IPS-11a (cell line): Measurements from ENCODE around the gene RNPC3.

Experiments
- H3K4me3 ChIP-seq: one replicate; pipeline ENCODE4 v1.5.1; 2013; ENCODE audit warnings: low read depth, low read length, control low read depth

Gene RNPC3, protein sequence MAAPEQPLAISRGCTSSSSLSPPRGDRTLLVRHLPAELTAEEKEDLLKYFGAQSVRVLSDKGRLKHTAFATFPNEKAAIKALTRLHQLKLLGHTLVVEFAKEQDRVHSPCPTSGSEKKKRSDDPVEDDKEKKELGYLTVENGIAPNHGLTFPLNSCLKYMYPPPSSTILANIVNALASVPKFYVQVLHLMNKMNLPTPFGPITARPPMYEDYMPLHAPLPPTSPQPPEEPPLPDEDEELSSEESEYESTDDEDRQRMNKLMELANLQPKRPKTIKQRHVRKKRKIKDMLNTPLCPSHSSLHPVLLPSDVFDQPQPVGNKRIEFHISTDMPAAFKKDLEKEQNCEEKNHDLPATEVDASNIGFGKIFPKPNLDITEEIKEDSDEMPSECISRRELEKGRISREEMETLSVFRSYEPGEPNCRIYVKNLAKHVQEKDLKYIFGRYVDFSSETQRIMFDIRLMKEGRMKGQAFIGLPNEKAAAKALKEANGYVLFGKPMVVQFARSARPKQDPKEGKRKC

DNA sequence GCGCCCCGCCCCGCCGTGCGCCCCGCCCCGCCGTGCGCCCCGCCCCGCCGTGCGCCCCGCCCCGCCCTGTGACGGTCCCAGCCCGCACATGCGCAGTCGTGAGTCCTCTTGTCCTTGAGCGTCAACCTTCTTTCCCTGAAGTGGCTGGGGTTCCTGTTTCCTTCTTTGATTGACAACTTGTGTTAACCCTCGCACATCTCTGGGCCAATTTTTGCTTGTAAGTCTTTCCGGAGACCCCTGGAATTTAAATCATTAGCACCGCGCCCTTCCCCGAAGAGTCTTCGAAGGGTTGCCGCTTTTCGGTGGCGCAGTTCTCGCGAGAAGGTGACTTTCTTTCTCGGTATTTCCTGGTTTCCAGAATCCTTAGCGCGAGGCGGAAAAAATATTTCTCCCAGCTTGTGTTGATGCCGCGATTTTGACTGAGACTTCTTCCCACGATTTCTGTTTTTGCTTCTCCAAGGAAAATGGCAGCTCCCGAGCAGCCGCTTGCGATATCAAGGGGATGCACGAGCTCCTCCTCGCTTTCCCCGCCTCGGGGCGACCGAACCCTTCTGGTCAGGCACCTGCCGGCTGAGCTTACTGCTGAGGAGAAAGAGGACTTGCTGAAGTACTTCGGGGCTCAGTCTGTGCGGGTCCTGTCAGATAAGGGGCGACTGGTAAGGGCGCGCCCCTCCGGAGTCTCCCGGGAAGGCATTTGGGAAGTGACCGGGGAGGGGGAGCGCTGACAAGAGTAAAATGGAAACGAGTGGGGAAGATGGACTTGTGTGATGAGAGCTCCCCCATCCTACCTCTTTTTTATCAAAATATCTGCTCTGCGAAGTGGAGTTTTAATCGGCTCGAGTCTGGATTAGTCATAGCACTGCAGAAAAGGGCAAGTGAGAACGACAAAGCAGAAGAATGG lies at the start of gene RNPC3:
RNPC3 (plus strand) TSS at position 93 of the 901 bp plus-strand sequence; CDS start at position 465, 372 bp downstream.
- H3K4me3 ChIP-seq, result peak within 1 kb of the TSS; percentile 94

DNA sequence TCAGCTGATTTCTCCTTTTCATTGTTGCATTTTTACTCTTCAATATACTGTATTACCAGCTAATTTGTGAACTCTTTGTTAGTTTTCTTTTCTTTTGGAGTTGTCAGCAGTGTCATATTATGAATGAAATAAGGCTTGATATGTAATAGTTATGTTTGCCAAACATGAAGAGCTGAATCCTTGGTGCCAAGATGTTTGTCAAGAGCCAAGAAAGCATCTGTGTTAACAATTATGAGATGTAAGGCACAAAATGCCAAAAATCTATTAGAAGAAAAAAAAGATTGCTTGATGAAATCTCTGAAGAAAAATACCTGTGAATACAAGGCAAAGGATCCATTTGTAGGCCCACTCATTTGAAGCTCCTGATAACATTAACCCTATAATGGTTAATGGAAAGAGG lies 48.4 kb upstream of the RNPC3 start:
- H3K4me3 ChIP-seq, result no peak overlapping the region

DNA sequence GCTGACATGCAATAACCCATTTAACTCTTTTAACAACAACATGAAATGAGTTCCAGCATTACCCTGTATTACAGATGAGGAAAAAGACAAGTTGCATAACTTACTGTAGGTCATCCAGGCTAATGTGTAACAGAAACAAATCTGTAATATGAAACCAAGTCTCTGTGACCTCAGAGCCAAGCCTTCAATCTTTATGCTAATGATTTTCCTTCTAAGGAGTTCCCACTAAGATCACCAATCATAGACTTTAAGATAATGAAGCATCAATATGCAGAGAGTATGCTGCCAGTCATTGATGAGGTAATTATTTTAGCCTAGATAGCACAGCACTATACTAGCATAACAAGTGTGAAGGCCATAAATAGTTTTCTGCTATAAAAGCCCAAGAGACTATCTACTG lies 35.6 kb upstream of the RNPC3 start:
- H3K4me3 ChIP-seq, result no peak overlapping the region

DNA sequence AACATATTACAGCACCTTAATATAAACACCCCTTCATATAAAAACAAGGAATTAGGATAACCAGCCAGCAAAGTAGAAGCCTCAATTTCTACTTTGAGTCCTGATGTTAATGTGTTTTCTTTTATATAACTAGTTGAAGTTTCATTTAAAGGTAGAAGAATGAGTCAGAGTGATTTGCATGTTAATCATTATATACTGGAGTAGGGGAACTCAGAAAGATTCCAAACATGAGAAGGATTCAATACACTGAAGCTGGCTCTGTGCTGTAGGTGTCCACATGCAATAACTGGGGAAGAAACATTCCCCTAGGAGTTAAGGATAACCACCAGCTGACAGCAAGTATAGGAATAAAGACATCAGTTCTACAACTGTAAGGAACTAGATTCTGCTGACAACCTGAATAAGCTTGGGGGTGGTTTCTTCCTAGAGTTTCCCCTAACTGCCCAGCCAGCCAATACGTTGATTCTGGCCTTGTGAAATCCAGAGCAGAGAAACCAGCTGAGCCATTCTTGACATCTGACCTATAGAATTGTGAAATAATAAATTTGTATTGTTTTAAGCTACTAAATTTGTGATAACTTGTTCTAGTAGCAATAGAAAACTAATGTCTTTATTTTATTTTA lies 33.4 kb upstream of the RNPC3 start:
- no peak overlapping the region for H3K4me3 ChIP-seq

DNA sequence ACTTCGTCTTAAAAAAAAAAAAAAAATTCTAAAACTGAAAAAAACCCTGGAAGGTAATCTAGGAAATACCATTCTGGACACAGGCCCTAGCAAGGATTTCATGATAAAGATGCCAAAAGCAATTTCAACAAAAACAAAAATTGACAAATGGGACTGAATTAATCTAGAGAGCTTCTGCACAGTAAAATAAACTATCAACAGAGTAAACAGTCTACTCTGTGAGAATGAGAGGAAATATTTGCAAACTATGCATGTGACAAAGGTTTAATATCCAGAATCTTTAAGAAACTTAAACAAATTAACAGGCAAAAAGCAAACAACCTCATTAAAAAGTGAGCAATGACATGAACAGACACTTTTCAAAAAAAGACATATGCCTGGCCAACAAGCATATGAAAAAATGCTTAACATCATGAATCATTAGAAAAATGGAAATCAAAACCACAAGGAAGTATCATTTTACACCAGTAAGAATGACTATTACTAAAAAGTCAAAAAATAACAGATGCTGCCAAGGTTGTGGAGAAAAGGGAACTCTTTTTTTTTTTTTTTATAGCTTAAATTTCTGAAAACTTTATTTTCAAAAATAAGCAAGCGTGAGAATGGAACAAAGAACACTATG lies 29.4 kb upstream of the RNPC3 start:
- H3K4me3 ChIP-seq, result no peak overlapping the region

DNA sequence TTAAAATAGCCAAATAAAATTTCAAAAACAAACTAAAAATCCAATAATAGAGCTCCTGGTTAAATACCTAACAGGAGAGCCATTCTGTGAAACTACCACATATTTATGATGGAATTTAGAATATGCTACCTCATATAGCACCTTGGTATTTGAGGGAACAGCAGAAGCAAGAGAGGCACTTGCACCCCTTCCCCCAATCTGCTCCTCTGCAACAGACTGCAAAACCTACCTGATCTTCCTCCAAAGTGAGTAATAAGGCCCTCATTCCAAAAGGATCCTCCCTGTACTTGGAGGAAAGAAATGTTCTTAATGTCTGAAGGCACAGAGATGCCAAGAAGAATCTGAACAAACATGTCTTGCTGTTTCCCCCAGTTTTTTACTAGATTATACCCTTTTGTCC lies 28.1 kb upstream of the RNPC3 start:
- H3K4me3 ChIP-seq, result no peak overlapping the region

DNA sequence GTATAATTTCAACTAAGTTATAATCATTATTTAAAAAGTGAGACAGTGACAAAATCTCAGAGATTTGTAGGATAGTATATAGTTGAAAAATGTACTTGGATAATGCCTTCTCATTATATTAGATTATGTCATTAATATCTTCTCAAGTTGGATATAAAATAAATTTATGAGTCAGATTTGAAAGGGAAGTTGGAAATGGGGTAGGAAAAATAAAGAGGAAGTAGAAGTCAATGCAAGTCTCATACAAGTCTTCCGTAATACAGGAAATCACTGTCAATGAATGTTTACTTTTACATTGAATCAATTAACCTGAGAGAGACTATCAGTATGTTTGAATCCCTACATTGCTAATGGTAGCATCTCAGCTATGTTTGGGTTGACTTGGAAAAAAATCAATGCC lies 16.2 kb upstream of the RNPC3 start:
- no peak overlapping the region for H3K4me3 ChIP-seq

DNA sequence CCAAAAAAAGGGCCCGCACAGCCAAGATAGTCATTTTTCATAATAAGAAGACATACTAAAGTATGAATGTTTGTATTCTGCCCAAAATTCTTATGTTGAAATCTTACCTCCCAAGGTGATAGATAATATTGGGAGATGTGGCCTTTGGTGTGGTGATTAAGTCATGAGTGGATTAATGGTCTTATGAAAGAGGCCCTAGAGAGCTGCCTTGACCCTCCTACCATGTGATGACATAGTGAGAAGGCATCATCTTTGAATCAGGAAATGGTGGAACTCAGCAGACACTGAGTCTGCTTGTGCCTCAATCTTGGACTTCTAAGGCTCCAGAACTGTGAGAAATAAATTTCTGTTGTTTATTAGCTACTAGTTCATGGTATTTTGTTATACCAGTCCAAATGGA lies 11.8 kb upstream of the RNPC3 start:
- H3K4me3 ChIP-seq, result no peak overlapping the region

DNA sequence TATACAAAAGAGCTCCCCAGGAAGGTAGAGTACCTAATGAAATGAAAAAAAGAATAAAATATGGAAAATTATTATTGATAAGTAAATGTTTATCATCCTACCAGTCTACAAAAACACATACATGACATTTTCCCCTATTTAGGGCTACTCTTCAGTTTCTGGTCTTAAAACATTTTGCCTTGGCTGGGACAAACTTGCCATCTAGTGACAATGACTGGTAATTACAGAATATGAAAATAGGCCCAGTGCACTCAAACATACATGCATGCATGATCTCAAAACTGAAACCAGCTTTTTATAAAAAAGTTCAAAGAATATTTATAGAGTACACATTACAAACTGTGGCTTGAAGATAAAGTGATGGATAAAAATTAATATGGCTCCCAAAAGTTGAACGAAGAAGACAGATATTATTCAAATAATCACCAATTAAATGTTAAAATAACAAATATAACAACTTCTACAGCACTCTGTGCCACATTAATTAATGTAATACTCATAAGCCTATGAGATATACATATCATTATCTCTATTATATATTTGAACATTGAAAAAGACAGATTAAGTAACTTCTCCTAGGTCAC lies 10.5 kb upstream of the RNPC3 start:
- H3K4me3 ChIP-seq, result no peak overlapping the region

DNA sequence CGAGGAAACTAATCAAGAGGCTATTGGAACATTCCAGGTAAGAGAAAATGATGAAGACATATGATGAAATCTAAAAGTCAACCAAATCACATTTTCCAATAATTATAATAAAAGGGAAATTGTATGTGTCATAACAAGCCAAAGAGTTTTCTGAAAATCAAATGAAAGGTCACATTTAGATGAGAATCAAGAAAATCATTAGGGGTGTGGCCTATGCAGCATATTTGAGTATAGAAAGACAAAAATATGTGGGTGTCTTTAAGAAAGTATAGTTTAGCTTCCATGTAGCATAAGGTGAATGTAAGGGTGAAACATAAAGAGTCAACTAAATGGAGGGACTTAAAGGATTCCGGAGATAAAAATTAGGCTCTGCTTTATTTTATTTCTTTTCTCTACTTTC lies 9.2 kb upstream of the RNPC3 start:
- no peak overlapping the region for H3K4me3 ChIP-seq

DNA sequence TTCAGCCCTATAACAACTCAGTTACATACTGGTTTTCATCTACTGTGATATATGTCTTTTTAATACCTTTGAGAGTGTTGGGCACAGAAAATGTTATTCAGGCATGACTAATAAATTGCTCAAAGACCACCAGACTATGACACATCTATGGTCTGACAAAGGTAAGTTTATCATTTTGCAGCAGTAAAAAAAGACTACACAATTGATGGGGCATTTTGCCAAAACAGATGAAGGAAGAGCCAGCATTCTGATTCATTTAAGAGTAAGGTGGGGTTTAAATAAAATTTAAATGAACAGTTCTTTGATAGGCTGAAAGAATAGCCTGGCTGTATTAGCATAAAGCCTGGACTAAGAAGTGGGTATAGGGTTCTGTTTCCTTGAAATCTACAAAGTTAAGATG lies 8.8 kb upstream of the RNPC3 start:
- H3K4me3 ChIP-seq, result no peak overlapping the region

DNA sequence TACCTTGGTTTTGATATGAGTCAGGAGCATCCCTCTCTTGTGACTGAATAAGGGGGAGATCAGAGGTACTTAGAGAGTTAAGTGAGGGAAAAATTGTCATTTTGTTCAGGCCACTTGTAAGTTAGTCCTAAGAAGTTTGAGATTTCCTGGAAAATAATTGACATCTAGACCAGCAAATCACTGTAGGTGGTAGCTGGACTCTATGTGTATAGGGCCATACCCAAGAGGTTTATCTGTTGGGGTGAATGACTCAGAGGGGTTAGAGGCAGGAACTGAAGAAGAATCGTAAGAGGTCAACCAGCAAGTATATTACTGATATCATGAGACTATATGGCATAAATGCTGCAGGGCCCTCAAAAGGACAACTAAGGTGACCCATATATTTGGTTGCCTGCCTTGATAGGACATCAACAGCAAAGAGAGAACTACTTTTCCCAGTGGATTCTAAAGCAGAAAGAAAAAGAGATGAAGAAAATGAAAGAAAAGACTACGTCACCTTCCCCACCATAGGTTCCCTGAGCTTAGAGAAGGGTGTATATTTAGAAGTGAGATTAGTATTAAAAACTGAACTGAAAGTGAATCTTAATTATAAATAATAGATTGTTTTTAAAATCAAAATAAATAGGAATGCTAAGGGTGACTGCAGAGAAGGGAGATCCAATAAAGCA lies 8.0 kb upstream of the RNPC3 start:
- H3K4me3 ChIP-seq, result no peak overlapping the region

DNA sequence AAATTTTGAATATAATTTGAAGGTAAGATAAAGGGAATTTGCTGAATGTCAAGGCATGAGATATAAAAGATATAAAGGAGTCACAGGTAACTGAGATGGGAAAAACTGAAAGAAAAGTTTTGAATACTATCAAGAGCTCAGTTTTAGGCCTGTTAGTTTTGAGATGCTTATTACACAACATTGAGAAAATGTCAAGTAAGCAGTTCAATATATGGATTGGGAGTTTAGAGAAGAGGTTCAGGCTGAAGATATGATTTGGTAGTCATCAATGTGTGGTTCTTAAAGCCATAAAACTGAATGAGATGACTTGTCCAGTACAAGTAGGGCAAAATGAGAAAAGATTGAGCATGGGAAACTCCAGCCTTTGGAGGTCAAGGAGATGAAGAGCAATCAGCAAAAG lies 4.7 kb upstream of the RNPC3 start:
- H3K4me3 ChIP-seq, result no peak overlapping the region

DNA sequence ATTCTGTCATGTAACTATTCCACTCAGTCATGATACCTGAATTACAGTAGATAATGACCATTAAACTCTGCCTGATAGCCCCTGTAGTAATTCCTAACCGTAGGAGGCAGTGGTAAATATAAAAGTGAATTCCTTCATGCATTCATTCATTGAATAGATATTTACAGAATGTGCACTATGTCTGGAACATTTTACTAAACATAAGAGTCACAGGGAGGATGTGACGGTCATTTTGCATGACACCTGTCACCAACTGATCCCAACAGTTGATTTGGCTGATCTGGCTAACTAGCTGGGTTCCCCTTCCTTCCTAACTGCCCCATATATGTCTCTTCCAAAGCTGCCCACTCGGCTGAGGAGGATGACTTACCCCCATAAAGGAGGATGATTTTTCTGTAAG lies 2.2 kb upstream of the RNPC3 start:
- no peak overlapping the region for H3K4me3 ChIP-seq

DNA sequence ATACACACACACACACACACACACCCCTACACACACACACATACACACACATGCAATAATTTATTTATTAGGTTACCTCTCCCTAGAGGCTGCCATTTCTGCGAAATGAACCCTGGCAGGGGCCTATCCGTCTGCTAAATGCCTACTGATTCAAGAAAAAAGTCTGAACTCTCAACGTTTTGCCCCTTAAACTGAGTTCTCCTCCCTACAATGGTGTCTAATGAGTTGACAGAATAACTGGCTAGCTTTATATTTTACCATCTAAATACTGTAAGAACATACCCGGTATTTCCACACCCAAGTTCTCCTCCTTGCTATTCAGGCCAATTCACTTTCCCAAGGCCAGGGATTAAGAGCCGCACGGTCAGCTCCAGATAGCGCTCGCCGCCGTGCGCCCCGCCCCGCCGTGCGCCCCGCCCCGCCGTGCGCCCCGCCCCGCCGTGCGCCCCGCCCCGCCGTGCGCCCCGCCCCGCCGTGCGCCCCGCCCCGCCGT lies 339 bp upstream of the RNPC3 start:
- H3K4me3 ChIP-seq, result peak overlapping the region; percentile 28

DNA sequence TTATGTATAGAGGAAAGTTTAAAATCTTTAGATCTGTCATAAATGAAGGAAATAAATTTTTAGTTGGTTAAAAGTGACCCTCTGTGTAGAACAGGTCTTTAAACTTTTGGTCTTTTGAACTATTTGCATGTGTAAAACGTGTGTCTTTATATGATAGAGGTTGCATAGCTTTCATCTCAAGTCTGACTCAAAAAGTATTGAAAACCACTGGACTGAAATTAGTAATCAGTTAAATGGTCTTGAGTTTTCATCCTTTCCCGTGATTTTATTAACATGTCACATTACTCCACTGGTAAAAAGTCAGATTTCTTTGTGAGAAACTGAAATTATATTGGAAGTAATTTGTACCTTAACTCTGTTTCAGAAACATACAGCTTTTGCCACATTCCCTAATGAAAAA lies 1.8 kb downstream of the RNPC3 start:
- no peak overlapping the region for H3K4me3 ChIP-seq

DNA sequence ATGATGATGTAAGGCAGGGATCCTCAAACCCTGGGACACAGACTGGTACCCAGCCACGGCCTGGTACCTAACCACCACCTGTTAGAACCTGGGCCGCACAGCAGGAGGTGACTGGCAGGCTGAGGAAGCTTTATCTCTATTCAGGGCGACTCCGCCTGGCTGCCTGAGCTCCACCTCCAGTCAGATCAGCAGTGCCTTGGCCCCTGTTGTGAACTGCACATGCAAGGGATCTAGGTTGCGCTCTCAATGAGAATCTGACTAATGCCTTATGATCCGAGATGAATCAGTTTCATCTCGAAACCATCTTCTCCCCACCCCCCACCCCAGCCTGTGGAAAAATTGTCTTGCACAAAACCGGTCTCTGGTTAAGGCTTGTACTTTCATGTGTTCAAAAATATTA lies 4.2 kb downstream of the RNPC3 start:
- H3K4me3 ChIP-seq, result no peak overlapping the region

DNA sequence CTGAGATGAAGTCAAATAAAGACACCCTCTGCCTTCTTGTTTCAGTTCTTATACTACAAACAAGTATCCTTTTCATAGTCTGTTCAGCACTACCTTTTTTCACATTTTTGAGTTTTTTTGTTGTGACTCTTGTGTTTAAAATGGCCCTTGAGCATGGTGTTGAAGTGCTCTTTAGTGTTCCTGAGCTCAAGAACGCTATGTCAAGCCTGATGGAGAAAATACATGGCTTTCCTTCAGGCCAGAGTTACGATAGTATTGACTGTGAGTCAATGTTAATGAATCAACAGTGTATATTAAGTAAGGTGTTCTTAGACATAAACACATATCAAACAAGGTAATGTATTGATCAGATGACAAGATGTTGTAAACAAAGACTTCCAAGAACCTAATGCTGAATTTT lies 12.7 kb downstream of the RNPC3 start:
- H3K4me3 ChIP-seq, result no peak overlapping the region

DNA sequence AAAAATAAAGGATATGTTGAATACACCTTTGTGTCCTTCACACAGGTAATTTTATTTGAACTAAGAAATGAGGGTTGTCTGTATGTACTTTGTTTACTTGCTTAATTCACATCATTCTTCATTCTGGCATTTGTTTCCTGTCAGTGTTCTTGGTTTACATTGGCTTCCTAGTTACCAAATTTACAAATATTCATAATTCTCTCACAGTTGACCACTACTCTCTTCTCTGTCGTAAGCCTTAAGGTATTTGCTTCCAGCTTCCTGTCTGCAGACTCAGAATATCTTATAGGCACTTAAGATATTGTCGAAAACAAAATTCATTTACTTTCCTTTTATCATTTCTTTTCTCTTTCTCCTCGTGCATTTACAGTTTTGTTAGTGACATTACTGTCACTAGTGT lies 15.9 kb downstream of the RNPC3 start:
- no peak overlapping the region for H3K4me3 ChIP-seq

DNA sequence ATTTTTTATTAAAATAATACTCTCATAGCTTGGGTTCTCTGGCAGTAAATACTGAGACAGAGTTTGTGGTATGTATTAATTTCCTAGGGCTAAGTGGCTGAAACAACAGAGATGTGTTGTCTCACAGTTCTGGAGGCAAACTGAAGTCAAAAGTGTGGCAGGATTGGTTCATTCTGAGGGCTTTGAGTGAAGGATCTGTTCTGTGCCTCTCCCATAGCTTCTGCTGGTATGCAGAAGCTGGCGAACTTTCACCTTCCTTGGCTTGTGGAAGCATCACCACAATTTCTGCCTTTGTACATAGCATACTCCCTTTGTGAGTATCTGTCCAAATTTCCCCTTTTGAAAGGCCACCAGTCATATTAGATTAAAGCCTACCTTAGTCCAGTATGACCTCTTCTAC lies 21.0 kb downstream of the RNPC3 start:
- no peak overlapping the region for H3K4me3 ChIP-seq
